HCT116 (cell line): Measurements from ENCODE around the gene MAN2B1. TPM values are rescaled to one million over a fixed set of nuclear protein-coding genes. Genes with fewer than 3 reads are reported as not detected.
"Not testable (repeated sequence)": the region's sequence is repeated elsewhere in the genome, so short reads cannot be mapped to it uniquely, and the experiment has no call there.

Source experiments
- ATAC-seq: fragments of 200-7000 bp; cut with Tn5 transposase; 2 replicates; pipeline ENCODE4 v1.9.1; 2020; ENCODE audit warnings: mild to moderate bottlenecking, moderate library complexity
- BruUV-seq: library from RNA; stranded (reverse); fragments of 400-500 nt; replicated peaks from 2 replicates; lab custom pipeline; 2021; lab: Mats Ljungman, UMichigan
- CTCF ChIA-PET: fragments of 300-600 bp; sonication (Branson Sonifier 250); formaldehyde crosslinking; loops from one replicate; lab custom pipeline; 2021; ENCODE audit warnings: antibody characterized with exemption; lab: Charles Lee
- POLR2A ChIA-PET: fragments of 300-600, 350-600 bp; sonication (Branson Sonifier 250); formaldehyde crosslinking; loops from one replicate; lab custom pipeline; 2021; ENCODE audit warnings: antibody characterized with exemption; lab: Charles Lee
- RAD21 ChIA-PET, 2 experiments: fragments of 300-600 bp; sonication (Branson Sonifier 250); formaldehyde crosslinking; loops; one replicate each; lab custom pipeline; 2023; ENCODE audit warnings: low total read pairs in 2 of 2; ENCODE audit not compliant: uncharacterized antibody in 2 of 2, unreplicated experiment in 2 of 2, low non-redundant PET in 1 of 2; lab: Charles Lee
- DNase-seq: peaks from one replicate; pipeline ENCODE4 v3.0.0-alpha.2; 2010; ENCODE audit warnings: low read depth, low spot score
- H2AFZ ChIP-seq: fragments of 200-600 bp; shearing (Covaris generic), sonication (generic); 2 replicates; pipeline ENCODE4 v1.6.1; 2017; ENCODE audit warnings: low read depth, mixed run types, mixed read lengths, antibody characterized with exemption, low read length; ENCODE audit not compliant: poor library complexity, severe bottlenecking
- H3K27ac ChIP-seq: 2 replicates; pipeline ENCODE4 v1.5.1; 2012; ENCODE audit warnings: low read depth, low read length
- H3K27me3 ChIP-seq: fragments of 200-600 bp; sonication (generic); 2 replicates; pipeline ENCODE4 v1.6.1; 2016; ENCODE audit warnings: mixed run types, low read length, mixed read lengths; ENCODE audit not compliant: insufficient read depth
- H3K36me3 ChIP-seq, 2 experiments: fragments of 200-500 bp in 1 of 2; fragments of 200-600 bp in 1 of 2; sonication (Bioruptor generic) in 1 of 2; sonication (generic) in 1 of 2; 2 replicates each; pipeline versions ENCODE4 v1.5.1 to v1.6.1; 2014 to 2016; ENCODE audit warnings: low read length in 2 of 2, inconsistent platforms in 1 of 2, mixed read lengths in 1 of 2, mixed run types in 1 of 2; ENCODE audit not compliant: insufficient read depth in 2 of 2, control insufficient read depth in 1 of 2
- H3K4me1 ChIP-seq, 2 experiments: fragments of 200-600 bp in 1 of 2; sonication (generic) in 1 of 2; 2 replicates each; pipeline versions ENCODE4 v1.5.1 to v1.6.1; 2012 to 2017; ENCODE audit warnings: low read length in 2 of 2, inconsistent platforms in 1 of 2, mild to moderate bottlenecking in 1 of 2, mixed read lengths in 1 of 2, mixed run types in 1 of 2, moderate library complexity in 1 of 2; ENCODE audit not compliant: insufficient read depth in 2 of 2, control insufficient read depth in 1 of 2
- H3K4me2 ChIP-seq: fragments of 200-600 bp; sonication (generic); 2 replicates; pipeline ENCODE4 v1.6.1; 2017; ENCODE audit warnings: mixed run types, low read length, mixed read lengths
- H3K4me3 ChIP-seq, 2 experiments: fragments of 200-600 bp in 1 of 2; sonication (generic) in 1 of 2; replicated peaks in 1 of 2; 2 replicates each; pipeline ENCODE4 v1.5.1; 2011 to 2016; ENCODE audit warnings: low read length in 2 of 2, control low read depth in 1 of 2, low read depth in 1 of 2, mild to moderate bottlenecking in 1 of 2, mixed read lengths in 1 of 2, mixed run types in 1 of 2
- H3K79me2 ChIP-seq: fragments of 200-600 bp; sonication (generic); 2 replicates; pipeline ENCODE4 v1.6.1; 2017; ENCODE audit warnings: mild to moderate bottlenecking, mixed run types, low read length, moderate library complexity, mixed read lengths; ENCODE audit not compliant: insufficient read depth
- H3K9ac ChIP-seq: fragments of 200-600 bp; sonication (generic); 2 replicates; pipeline ENCODE4 v1.6.1; 2016; ENCODE audit warnings: low read length, mixed read lengths
- H3K9me2 ChIP-seq: fragments of 200-600 bp; sonication (generic), shearing (Covaris generic); 2 replicates; pipeline ENCODE4 v1.6.1; 2017; ENCODE audit warnings: mixed run types, mild to moderate bottlenecking, moderate library complexity; ENCODE audit not compliant: insufficient read depth
- H3K9me3 ChIP-seq, 2 experiments: fragments of 200-500 bp in 1 of 2; fragments of 200-600 bp in 1 of 2; sonication (Bioruptor generic) in 1 of 2; sonication (generic) in 1 of 2; 2 replicates each; pipeline ENCODE4 v1.6.1; 2014 to 2017; ENCODE audit warnings: low read length in 2 of 2, mixed read lengths in 2 of 2, inconsistent platforms in 1 of 2, low read depth in 1 of 2, mild to moderate bottlenecking in 1 of 2, mixed run types in 1 of 2, moderate library complexity in 1 of 2; ENCODE audit not compliant: control insufficient read depth in 1 of 2, insufficient read depth in 1 of 2
- H4K20me1 ChIP-seq: fragments of 200-600 bp; sonication (generic), shearing (Covaris generic); 2 replicates; pipeline ENCODE4 v1.6.1; 2017; ENCODE audit warnings: mixed run types, mild to moderate bottlenecking, moderate library complexity; ENCODE audit not compliant: insufficient read depth
- CBX3 ChIP-seq: IDR thresholded peaks from 2 replicates; pipeline ENCODE4 v1.6.1; 2012; ENCODE audit warnings: low read depth
- ELF1 ChIP-seq: IDR thresholded peaks from 2 replicates; pipeline ENCODE4 v1.6.1; 2012; ENCODE audit warnings: low read depth, borderline replicate concordance
- EZH2 ChIP-seq: fragments of 200-600 bp; sonication (generic); IDR thresholded peaks from 2 replicates; pipeline ENCODE4 v1.6.1; 2017; ENCODE audit warnings: antibody characterized with exemption, mixed run types
- EZH2phosphoT487 ChIP-seq: fragments of 200-600 bp; IDR thresholded peaks from 2 replicates; pipeline ENCODE4 v1.6.1; 2018; ENCODE audit warnings: antibody characterized with exemption, borderline replicate concordance
- FOSL1 ChIP-seq: IDR thresholded peaks from 2 replicates; pipeline ENCODE4 v1.6.1; 2012; ENCODE audit warnings: low read depth
- RAD21 ChIP-seq: IDR thresholded peaks from 2 replicates; pipeline ENCODE4 v1.6.1; 2012; ENCODE audit warnings: low read depth, mild to moderate bottlenecking
- SIN3A ChIP-seq: IDR thresholded peaks from 2 replicates; pipeline ENCODE4 v1.6.1; 2012; ENCODE audit warnings: low read depth
- intact Hi-C: fragments of 100-400 bp; cut with micrococcal nuclease; formaldehyde crosslinking; loops from 2 replicates; pipeline ENCODE4 v1.10.0; 2022
- total RNA-seq: library from RNA; stranded (reverse); gene quantifications from one replicate; pipeline ENCODE4 v1.2.1, GENCODE V29; 2021; ENCODE audit not compliant: unreplicated experiment
- TF ChIP-seq, protein P1 (sequence below): IDR thresholded peaks from 2 replicates; pipeline ENCODE4 v1.6.1; 2012; ENCODE audit warnings: low read depth
- TF ChIP-seq, protein P2 (sequence below): IDR thresholded peaks from 2 replicates; pipeline ENCODE4 v1.6.1; 2012

Gene MAN2B1
- total RNA-seq, 1 experiment from 2014 or later: 48.3 TPM

DNA sequence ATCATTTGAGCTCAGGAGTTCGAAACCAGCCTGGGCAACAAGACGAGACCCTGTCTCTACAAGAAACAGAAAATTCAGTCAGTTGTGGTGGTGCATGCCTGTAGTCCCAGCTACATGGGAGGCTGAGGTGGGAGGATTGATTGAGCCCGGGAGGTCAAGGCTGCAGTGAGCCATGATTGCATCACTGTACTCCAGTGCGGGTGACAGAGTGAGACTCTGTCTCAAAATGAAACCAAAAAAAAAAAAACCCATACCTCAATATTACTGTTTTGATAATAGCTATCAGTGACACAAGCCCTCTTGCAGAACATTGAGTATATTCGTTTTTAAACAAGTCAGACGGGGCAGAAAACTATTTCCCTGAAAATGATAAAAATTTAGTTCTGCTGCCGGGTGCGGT, 39.6 kb downstream of the MAN2B1 start (continued):
- TF ChIP-seq, protein P1, sequence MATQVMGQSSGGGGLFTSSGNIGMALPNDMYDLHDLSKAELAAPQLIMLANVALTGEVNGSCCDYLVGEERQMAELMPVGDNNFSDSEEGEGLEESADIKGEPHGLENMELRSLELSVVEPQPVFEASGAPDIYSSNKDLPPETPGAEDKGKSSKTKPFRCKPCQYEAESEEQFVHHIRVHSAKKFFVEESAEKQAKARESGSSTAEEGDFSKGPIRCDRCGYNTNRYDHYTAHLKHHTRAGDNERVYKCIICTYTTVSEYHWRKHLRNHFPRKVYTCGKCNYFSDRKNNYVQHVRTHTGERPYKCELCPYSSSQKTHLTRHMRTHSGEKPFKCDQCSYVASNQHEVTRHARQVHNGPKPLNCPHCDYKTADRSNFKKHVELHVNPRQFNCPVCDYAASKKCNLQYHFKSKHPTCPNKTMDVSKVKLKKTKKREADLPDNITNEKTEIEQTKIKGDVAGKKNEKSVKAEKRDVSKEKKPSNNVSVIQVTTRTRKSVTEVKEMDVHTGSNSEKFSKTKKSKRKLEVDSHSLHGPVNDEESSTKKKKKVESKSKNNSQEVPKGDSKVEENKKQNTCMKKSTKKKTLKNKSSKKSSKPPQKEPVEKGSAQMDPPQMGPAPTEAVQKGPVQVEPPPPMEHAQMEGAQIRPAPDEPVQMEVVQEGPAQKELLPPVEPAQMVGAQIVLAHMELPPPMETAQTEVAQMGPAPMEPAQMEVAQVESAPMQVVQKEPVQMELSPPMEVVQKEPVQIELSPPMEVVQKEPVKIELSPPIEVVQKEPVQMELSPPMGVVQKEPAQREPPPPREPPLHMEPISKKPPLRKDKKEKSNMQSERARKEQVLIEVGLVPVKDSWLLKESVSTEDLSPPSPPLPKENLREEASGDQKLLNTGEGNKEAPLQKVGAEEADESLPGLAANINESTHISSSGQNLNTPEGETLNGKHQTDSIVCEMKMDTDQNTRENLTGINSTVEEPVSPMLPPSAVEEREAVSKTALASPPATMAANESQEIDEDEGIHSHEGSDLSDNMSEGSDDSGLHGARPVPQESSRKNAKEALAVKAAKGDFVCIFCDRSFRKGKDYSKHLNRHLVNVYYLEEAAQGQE: no peak

DNA sequence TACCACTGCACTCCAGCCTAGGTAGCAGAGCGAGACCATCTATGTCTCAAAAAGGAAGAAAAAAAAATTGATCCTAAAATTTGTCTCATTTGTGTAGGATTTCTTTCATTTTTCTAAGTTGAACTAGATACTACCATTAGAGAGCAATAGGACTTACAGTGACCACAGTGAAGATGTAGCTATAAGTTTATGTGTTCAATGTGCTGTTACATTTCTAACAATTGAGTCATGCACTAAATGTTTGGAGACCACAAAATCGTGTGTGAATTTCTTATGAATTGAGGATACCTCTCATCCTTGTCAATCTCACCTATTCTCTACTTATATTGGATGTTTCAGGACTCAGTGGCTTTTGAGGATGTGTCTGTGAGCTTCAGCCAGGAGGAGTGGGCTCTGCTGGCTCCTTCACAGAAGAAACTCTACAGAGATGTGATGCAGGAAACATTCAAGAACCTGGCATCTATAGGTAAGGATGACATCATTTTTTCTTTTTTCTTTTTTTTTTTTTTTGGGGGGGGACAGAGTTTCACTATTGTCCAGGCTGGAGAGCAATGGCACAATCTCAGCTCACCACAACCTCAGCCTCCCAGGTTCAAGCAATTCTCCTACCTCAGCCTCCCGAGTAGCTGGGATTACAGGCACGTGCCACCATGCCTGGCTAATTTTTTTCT, 43.0 kb downstream of the MAN2B1 start:
- Histone ChIP-seq H3K9me2 (no peaks in the 10 kb centered on the region), H3K27ac (no peak overlapping the region), H3K79me2 (peaks cover 36% of the 10 kb centered on the region), H3K4me3 (no peak overlapping the region), H3K4me2 (no peak overlapping the region), H2AFZ (no peak overlapping the region), H4K20me1 (no peaks in the 10 kb centered on the region), H3K4me1 (no peaks in the 10 kb centered on the region), H3K36me3 (peaks cover 17 to 31% of the 10 kb centered on the region in 2 experiments), H3K9me3 (peaks cover 17 to 22% of the 10 kb centered on the region in 2 experiments; a peak in 3 of 4 replicates), H3K9ac (no peak overlapping the region), H3K27me3 (no peaks in the 10 kb centered on the region)
- no TSS peak for BruUV-seq
- POLR2A ChIA-PET: no interaction called here
- CTCF ChIA-PET: no interaction called here
- intact Hi-C loops: no loop called here
- TF ChIP-seq, protein P2, sequence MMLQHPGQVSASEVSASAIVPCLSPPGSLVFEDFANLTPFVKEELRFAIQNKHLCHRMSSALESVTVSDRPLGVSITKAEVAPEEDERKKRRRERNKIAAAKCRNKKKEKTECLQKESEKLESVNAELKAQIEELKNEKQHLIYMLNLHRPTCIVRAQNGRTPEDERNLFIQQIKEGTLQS: no peak
- TF ChIP-seq RAD21 (no peak), EZH2 (no peak), EZH2phosphoT487 (no peak), SIN3A (no peak), CBX3 (no peak), FOSL1 (no peak), ELF1 (no peak)
- RAD21 ChIA-PET: interaction anchor here in 1 of 2 experiments (0.7 kb wide), 1 partner anchor 1087 kb away, joined by 6 read pairs; no protein-coding TSS in a partner anchor
- no peak for ATAC-seq
- DNase-seq: no peak

DNA sequence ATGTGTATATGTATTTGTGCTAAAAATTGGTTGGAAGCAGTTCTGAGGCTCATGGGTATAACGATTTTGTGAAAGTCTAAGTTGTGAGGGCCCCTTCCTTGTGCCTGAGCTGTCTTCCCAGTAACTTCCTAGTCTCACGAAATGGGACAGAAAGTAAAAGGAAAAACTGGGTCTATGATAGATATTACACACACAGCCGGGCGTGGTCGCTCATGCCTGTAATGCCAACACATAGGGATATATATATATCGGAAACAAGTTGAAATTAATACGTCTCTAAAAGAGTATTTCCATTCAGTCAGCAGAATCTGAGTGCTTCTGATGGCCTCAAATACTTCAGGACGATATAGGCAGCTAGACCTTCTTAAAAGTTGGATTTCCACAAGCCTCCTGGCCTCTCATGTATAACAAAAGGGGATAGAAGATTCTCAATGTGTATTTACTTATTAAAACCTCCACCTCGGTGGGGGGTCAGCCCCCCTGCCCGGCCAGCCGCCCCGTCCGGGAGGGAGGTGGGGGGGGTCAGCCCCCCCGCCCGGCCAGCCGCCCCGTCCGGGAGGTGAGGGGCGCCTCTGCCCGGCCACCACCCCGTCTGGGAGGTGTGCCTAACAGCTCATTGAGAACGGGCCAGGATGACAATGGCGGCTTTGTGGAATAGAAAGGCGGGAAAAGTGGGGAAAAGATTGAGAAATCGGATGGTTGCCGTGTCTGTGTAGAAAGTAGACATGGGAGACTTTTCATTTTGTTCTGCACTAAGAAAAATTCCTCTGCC, 45.1 kb downstream of the MAN2B1 start:
- H3K4me3 ChIP-seq, H3K4me2 ChIP-seq, H3K9me3 ChIP-seq, BruUV-seq, POLR2A ChIA-PET, H3K9ac ChIP-seq, CTCF ChIA-PET, H3K27me3 ChIP-seq, H4K20me1 ChIP-seq, ATAC-seq, H3K27ac ChIP-seq, H3K9me2 ChIP-seq, RAD21 ChIA-PET, H3K4me1 ChIP-seq, DNase-seq, intact Hi-C loops, H2AFZ ChIP-seq: not testable (repeated sequence)
- H3K79me2 ChIP-seq: peaks cover 56% of the 10 kb centered on the region
- peaks cover 9 to 23% of the 10 kb centered on the region in 2 experiments for H3K36me3 ChIP-seq
